HL-60/S4 (cell line): ENCODE results near the gene CREB5.
"Not testable (repeated sequence)": the region's sequence is repeated elsewhere in the genome, so short reads cannot be mapped to it uniquely, and the experiment has no call there.

Experiments
- in situ Hi-C: fragments of 300-500 bp; cut with MboI; formaldehyde crosslinking; loops from 2 replicates; pipeline ENCODE4 v1.14.3; 2022; ENCODE audit warnings: low sequenced_read_pairs

The CREB5 gene

GRCh38 chr7:28573059-28573553 lies 160.8 kb downstream of the CREB5 start:
- in situ Hi-C loops = no loop called here

DNA sequence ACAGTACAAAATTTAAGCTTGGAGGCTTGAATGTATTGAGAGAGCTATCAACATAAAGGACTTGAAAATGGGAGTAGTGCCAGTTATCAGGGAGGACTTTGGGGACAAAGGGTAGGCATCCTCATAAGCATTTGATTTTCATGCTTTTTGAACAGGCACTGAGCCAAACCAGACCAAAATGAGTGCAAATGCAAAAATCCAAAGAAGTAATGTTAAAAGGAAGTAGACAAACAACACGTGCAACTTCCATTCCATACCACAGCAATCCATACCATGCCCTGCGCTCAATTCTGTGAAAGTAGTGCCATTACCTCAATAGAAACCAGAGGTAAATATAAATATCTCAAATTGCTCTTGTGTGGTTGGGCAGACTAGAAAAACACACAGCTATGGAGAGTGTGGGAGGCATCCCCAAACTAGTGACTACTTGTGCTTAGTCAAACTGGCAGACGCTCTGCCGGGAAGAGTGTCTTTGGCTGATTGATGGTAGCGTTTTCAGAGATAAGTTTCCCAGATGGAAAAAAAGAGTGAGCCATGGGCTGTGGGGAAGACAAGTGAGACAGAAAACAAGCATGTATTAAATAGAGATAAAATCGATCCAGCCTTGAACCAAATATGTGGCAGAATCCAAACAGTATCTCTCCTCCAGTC lies 161.5 kb downstream of the CREB5 start:
- in situ Hi-C loops = no loop called here

DNA sequence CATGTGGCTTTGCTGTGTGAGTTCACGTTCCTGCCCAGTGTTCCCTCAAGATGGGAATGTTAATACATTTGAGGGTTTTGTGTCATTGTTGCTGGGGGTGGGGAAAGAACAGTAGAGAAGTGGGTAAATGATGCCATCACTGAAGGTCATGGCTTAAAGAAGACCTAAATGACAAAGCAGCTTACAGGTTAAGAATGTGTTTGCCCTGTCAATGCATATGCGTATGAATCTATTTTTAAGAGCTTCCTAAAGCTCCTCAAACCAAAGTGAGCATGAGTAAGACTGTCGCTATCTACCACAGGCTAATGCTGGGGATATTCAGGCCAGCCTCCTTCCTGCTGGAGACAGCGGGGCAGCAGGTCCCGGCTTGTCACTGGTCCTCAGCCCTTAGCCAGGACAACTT lies 162.9 kb downstream of the CREB5 start:
- in situ Hi-C loops = no loop called here

DNA sequence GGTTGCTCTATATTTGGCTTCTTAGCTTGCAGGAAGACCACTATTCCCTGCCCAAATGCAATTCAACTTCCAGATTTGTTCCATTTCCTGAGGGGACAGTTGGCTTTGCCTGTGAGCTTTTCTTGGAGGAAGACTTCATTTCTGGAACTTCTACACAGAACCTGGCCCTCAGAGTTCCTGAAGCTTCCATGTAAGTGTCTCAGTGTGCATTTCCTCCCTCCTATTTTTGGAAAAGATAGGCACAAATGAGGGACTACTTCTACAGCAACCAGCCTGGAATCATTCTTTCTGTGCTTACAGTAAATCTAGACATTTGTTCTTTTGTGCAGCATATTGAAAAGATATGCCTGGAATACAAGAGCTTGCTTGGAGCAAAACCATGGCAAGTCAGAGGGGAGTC lies 164.3 kb downstream of the CREB5 start:
- in situ Hi-C loops = no loop called here

- in situ Hi-C loops = no loop called here
These were observed 167.3 kb downstream of the CREB5 start for GRCh38 chr7:28579571-28579970.

DNA sequence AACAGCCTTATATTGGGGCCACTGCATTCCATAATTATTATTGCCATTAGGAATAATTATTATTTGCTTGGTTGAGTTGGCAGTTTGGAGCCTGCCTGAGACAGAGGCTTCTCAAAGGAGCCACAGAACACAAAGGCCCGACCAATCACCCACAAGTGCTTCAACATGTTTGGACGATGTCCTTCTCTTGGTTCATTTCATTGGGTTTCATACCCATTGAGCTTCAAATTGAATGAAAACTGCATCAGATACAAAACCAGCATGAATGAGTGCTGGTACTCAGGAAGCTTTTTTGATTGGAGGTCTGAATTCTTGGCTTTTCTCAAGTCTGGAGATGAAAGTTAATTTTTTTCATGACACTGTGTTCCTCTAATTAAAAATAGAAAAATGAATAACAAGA lies 168.3 kb downstream of the CREB5 start:
- in situ Hi-C loops = no loop called here

DNA sequence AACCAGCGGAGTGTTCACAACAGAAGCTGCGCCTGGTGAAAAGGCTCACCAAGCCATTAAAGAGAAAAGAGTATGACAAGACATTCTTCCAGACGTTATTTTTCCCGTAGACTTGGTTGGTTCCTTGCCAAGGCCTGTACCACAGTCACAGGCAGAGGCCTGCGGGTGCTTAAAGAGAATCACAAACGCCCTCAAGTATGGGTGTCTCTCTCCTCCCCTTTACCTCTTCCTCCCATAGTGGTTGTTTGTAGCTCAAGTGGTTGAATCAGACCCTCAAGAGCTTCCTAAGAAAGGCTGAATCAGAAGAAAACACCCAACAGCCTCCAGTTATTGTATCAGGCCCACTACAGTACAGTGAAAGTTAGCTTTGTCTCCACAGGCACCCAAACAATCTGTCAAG lies 169.0 kb downstream of the CREB5 start:
- in situ Hi-C loops = no loop called here

- in situ Hi-C loops = no loop called here
These were observed 169.9 kb downstream of the CREB5 start for GRCh38 chr7:28582226-28582625.

GRCh38 chr7:28584235-28584634 lies 171.9 kb downstream of the CREB5 start:
- in situ Hi-C loops = no loop called here

- in situ Hi-C loops = no loop called here
These were observed 174.4 kb downstream of the CREB5 start for GRCh38 chr7:28586736-28587135.

GRCh38 chr7:28587211-28587610 lies 174.9 kb downstream of the CREB5 start:
- in situ Hi-C loops = no loop called here

GRCh38 chr7:28588602-28589001 lies 176.3 kb downstream of the CREB5 start:
- in situ Hi-C loops = no loop called here

GRCh38 chr7:28591041-28591674 lies 178.8 kb downstream of the CREB5 start:
- in situ Hi-C loops = no loop called here

- in situ Hi-C loops = no loop called here
These were observed 179.5 kb downstream of the CREB5 start for GRCh38 chr7:28591725-28592349.

DNA sequence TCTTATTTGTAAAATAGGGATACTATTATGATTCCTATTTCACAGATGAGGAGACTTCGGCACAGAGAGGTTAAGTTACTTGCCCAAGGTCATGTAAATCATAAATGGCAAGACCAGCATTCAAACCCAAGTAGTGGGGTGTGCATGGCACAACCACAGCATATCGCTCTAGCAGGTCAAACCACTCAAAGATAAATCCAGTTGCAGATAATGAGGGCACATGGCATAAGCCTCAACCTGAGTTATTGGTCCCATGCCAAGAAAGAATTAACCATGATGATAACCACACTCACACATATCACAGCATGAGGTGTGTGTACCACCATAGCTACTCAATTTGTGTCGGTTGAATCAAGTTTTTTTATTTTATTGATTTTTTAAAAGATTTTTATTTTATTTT lies 180.5 kb downstream of the CREB5 start:
- in situ Hi-C loops = no loop called here

DNA sequence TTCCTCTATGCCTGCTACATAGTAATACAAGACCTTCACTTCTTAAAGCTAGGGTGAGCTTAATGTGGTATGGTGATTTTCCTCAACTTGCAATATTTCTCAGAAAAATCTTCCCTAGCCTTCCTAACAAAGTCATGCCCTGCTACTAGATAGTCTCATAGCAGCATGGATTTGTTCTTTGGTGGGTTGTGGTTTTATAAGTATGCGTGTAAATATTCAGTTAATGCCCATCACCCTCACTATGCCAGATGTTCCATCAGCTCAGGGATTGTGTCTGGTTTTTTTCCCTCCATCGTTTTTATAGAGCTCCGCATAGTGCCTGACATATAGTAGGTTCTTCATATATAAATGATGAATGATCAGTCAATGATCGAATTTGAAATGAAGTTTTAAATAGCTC lies 182.8 kb downstream of the CREB5 start:
- in situ Hi-C loops = no loop called here

DNA sequence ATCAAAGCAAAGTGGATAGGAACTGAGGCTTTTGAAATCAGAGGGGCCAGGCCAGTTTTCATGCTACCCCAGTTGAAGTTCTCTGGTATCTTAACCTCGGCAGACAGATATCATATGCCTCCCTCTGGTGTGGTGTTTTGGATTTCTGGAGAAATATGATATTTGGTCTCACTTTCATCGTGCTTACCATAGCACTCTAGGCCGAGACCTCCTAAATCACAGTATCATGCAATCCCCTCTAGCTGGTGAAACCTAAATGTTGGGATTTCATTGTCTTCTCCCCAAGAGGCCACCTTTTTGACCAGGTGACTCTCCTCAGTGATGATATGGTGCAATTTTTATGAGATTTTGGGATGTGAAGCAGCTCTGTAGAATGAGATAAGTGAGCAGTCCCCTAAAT lies 183.5 kb downstream of the CREB5 start:
- in situ Hi-C loops = no loop called here

DNA sequence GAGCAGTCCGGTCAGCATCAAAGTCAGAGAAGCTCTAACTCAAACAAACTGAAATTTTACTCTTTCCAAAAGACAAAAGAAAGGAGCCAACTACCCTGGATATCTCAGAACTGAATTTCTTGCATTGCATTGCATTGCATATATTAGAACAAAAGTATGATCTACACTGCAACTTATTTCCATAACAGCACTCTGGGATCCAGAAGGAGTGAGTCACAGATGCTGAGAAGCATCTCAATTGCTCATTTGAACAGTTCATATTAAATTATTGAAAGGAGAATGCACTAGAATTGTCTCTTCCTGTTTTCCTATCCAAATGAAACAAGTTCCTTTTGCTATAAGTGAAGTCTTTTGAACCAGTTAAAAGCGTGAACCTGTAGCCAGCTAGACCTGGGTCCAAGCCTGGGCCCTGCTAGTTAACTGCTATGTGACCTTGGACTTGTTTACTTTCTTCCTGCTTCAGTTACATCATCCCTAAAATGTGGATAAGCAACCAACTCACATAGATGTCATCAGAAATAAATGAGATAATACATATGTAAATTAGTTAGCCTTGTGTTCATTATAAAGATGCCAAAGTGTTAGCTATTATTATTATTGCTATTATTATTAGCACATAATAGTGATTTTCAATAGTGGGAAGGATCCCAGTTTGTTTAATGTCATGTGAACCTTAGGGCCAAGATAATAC lies 184.1 kb downstream of the CREB5 start:
- in situ Hi-C loops = no loop called here

GRCh38 chr7:28597284-28597683 lies 185.0 kb downstream of the CREB5 start:
- in situ Hi-C loops = no loop called here

GRCh38 chr7:28598037-28598436 lies 185.7 kb downstream of the CREB5 start:
- in situ Hi-C loops = not testable (repeated sequence)

DNA sequence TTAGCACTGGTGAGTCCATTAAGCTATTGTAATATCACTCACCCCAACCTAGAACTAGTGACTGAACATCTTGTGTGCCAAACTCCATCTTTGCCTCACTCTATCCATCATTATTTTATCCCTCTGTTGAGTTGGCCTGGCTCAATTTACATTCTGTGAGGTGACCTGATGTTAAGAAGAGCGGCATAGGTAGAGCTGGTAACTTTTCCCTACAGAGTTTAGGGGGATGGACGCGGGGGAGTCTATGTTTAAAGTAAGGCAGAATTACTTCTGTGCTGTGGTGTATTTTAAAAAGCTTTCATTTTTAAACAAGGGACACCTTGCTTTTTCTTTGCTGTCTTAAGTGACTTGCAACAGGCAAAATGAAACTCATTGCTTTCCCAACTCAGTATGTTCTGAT lies 186.3 kb downstream of the CREB5 start:
- in situ Hi-C loops = no loop called here

GRCh38 chr7:28599411-28599810 lies 187.1 kb downstream of the CREB5 start:
- in situ Hi-C loops = no loop called here
